HepG2 (cell line): Measurements from ENCODE around the gene S1PR5. TPM values are rescaled to one million over a fixed set of nuclear protein-coding genes. Genes with fewer than 3 reads are reported as not detected.

ENCODE experiments used
- ARNTL ChIP-seq: sonication (generic); formaldehyde crosslinking; IDR thresholded peaks from 2 replicates; pipeline ENCODE4 v1.4.0; 2020; ENCODE audit warnings: mild to moderate bottlenecking, missing genetic modification reagents
- JUN ChIP-seq: sonication (generic); formaldehyde crosslinking; IDR thresholded peaks from 2 replicates; pipeline ENCODE4 v1.4.0; 2020; ENCODE audit warnings: mild to moderate bottlenecking, missing genetic modification reagents
- NCOR1 ChIP-seq: fragments of 200-600 bp; sonication (generic); IDR thresholded peaks from 2 replicates; pipeline ENCODE4 v1.7.0; 2017; ENCODE audit warnings: antibody characterized with exemption, low read length, borderline replicate concordance
- ZNF17 ChIP-seq: sonication (generic); formaldehyde crosslinking; IDR thresholded peaks from 2 replicates; pipeline ENCODE4 v1.5.0; 2020; ENCODE audit warnings: mild to moderate bottlenecking, missing genetic modification reagents
- polyA plus RNA-seq, 8 experiments: library from polyadenylated mRNA; depleted of rRNA in 3 of 8; stranded (reverse) in 7 of 8; unstranded in 1 of 8; fragments of >200 nt; fragmentation: Illumina TruSeq in 4 of 8; extraction: Trizol in 4 of 8; gene quantifications; 2 replicates each; pipeline versions ENCODE4 v1.2.1 to v1.2.3, GENCODE V29; 2011 to 2016; ENCODE audit warnings: low read depth in 4 of 8, missing spikeins in 1 of 8, mixed read lengths in 1 of 8; ENCODE audit not compliant: insufficient read depth in 1 of 8
- total RNA-seq, 5 experiments: library from RNA; depleted of rRNA; stranded (reverse); fragments of >200 nt; fragmentation: Illumina TruSeq; extraction: Trizol; gene quantifications; 2 replicates each; pipeline ENCODE4 v1.2.3, GENCODE V29; 2016; ENCODE audit warnings: low read depth in 1 of 5
- TF ChIP-seq, protein P1 (sequence below): sonication (generic); formaldehyde crosslinking; IDR thresholded peaks from 2 replicates; pipeline ENCODE4 v1.5.0; 2020; ENCODE audit warnings: mild to moderate bottlenecking, missing genetic modification reagents, moderate library complexity
- TF ChIP-seq, protein P2 (sequence below), 2 experiments: sonication (generic) in 1 of 2; formaldehyde crosslinking in 1 of 2; IDR thresholded peaks; 2 replicates each; pipeline versions ENCODE4 v1.6.1 to v1.9.0; 2014 to 2022; ENCODE audit warnings: antibody characterized with exemption in 1 of 2, borderline replicate concordance in 1 of 2, inconsistent platforms in 1 of 2, low read depth in 1 of 2, missing genetic modification reagents in 1 of 2

S1PR5 gene
- total and polyA plus RNA-seq, 2 of the 13 experiments (the other 11 are each of a cell fraction or from before 2014, with no cell fraction given), result 0.04 TPM; not detected in 1

GRCh38 chr19:10471909-10472308, 45.3 kb downstream of the S1PR5 start (continued):
- TF ChIP-seq, protein P1, sequence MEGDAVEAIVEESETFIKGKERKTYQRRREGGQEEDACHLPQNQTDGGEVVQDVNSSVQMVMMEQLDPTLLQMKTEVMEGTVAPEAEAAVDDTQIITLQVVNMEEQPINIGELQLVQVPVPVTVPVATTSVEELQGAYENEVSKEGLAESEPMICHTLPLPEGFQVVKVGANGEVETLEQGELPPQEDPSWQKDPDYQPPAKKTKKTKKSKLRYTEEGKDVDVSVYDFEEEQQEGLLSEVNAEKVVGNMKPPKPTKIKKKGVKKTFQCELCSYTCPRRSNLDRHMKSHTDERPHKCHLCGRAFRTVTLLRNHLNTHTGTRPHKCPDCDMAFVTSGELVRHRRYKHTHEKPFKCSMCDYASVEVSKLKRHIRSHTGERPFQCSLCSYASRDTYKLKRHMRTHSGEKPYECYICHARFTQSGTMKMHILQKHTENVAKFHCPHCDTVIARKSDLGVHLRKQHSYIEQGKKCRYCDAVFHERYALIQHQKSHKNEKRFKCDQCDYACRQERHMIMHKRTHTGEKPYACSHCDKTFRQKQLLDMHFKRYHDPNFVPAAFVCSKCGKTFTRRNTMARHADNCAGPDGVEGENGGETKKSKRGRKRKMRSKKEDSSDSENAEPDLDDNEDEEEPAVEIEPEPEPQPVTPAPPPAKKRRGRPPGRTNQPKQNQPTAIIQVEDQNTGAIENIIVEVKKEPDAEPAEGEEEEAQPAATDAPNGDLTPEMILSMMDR (CRISPR knock-in tag), result peak; percentile 46; the same call in 1 of the 2 replicates
- TF ChIP-seq JUN (CRISPR knock-in tag), result no peak
- TF ChIP-seq, protein P2, sequence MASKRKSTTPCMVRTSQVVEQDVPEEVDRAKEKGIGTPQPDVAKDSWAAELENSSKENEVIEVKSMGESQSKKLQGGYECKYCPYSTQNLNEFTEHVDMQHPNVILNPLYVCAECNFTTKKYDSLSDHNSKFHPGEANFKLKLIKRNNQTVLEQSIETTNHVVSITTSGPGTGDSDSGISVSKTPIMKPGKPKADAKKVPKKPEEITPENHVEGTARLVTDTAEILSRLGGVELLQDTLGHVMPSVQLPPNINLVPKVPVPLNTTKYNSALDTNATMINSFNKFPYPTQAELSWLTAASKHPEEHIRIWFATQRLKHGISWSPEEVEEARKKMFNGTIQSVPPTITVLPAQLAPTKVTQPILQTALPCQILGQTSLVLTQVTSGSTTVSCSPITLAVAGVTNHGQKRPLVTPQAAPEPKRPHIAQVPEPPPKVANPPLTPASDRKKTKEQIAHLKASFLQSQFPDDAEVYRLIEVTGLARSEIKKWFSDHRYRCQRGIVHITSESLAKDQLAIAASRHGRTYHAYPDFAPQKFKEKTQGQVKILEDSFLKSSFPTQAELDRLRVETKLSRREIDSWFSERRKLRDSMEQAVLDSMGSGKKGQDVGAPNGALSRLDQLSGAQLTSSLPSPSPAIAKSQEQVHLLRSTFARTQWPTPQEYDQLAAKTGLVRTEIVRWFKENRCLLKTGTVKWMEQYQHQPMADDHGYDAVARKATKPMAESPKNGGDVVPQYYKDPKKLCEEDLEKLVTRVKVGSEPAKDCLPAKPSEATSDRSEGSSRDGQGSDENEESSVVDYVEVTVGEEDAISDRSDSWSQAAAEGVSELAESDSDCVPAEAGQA (IDR thresholded peaks at IDR 0.05; ENCODE audit: low read depth), result no peak
- TF ChIP-seq, protein P2 (CRISPR knock-in tag; IDR thresholded peaks at IDR 0.05; ENCODE audit: borderline replicate concordance), result no peak
- no peak for TF ChIP-seq NCOR1
- TF ChIP-seq ARNTL (CRISPR knock-in tag), result no peak
- TF ChIP-seq ZNF17 (CRISPR knock-in tag), result no peak
- TF ChIP-seq, all 625 proteins: peak for 3
